AG09309 (cell line): Measurements from ENCODE around the gene AMN1.
"Not testable (repeated sequence)": the region's sequence is repeated elsewhere in the genome, so short reads cannot be mapped to it uniquely, and the experiment has no call there.

Experiments used
- DNase-seq: peaks from one replicate; pipeline ENCODE4 v3.0.0-alpha.2; 2010; ENCODE audit warnings: low read depth
- H3K4me3 ChIP-seq: 2 replicates; pipeline ENCODE4 v1.5.1; 2011; ENCODE audit warnings: mild to moderate bottlenecking, low read depth, low read length, moderate library complexity; ENCODE audit not compliant: control insufficient read depth
- TF ChIP-seq, protein P1 (sequence below): IDR thresholded peaks from 2 replicates; pipeline ENCODE4 v1.5.1; 2011; ENCODE audit warnings: mild to moderate bottlenecking, low read depth, low read length, inconsistent platforms; ENCODE audit not compliant: insufficient read depth, control insufficient read depth; ENCODE audit errors: missing control alignments

Gene AMN1

DNA sequence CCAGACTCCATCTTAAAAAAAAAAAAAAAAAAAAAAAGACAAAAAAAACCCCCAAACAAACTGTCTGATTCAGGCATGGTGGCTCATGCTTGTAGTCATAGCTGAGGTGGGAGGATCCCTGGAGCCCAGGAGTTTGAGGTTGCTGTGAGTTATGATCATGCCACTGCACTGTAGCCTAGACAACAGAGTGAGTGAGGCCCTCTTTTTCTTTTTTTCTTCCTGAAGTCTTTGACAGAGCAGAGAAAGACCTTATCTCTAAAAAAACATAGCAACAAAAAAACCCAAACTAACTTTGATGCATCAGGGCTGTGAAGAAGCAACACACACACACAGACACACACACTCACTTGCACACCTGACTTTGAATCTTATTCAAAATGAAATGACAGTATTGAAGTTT is 7.7 kb upstream of the AMN1 start:
- TF ChIP-seq, protein P1, sequence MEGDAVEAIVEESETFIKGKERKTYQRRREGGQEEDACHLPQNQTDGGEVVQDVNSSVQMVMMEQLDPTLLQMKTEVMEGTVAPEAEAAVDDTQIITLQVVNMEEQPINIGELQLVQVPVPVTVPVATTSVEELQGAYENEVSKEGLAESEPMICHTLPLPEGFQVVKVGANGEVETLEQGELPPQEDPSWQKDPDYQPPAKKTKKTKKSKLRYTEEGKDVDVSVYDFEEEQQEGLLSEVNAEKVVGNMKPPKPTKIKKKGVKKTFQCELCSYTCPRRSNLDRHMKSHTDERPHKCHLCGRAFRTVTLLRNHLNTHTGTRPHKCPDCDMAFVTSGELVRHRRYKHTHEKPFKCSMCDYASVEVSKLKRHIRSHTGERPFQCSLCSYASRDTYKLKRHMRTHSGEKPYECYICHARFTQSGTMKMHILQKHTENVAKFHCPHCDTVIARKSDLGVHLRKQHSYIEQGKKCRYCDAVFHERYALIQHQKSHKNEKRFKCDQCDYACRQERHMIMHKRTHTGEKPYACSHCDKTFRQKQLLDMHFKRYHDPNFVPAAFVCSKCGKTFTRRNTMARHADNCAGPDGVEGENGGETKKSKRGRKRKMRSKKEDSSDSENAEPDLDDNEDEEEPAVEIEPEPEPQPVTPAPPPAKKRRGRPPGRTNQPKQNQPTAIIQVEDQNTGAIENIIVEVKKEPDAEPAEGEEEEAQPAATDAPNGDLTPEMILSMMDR = no peak
- peak; percentile 68 for DNase-seq
- H3K4me3 ChIP-seq = no peak overlapping the region

DNA sequence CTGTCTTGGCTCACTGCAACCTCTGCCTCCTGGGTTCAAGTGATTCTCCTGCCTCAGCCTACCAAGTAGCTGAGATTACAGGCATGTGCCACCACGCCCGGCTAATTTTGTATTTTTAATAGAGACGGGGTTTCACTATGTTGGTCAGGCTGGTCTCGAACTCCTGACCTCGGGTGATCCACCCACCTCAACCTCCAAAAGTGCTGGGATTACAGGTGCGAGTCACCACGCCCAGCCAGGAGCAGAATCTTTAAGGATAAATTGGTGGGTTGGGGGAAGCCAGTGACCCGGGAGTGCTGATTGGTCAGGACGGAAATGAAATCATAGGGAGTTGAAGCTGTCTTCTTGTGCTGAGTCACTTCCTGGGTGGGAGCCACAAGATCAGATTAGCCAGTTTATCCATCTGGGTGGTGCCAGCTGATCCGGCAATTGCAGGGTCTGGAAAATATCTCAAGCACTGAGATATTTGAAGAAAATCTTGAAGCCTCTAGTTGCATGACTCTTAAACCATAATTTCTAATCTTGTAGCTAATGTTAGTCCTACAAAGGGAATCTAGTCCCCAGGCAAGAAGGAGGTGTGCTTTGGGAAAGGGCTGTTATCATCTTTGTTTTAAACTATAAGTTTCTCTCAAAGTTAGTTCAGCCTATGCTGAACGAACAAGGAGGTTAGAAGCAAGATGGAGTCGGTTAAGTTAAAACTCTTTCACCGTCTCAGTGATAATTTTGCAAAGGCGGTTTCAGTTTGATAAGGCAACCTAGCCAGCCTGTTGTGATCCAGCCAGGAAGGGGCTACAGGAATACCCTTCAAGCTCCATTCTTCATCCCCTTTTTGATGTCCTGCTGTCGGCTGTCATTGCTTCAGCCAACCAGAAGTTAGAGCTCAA is 5.0 kb upstream of the AMN1 start:
- not testable (repeated sequence) for H3K4me3 ChIP-seq, DNase-seq

DNA sequence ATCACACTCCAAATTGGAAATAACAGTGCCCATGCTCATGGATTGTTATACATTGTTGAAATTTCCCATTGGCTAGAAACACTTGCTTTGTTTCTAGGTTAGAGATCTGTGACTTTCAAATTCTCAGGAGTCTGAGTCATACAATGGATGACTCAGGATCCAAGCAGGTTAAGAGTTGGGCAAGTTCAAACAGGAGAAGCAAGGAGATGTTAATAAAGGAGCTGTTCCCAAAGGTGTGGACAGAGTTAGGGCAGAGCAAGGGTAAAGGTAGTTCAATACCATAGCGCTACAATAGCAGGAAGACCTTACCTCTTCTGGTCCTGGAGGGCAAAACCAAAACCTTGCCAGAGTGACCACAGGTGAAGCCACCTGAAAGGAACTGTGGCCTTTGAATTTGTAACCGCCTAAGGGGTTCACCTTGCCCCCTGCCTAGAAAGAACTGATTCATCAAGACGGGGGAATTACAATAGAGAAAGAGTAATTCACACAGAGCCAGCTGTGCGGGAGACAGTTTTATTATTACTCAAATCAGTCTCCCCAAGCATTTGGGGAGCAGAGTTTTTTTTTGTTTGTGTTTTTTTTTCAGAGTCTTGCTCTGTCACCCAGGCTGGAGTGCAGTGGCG is 4.2 kb upstream of the AMN1 start:
- TF ChIP-seq, protein P1 = no peak
- no peak overlapping the region for H3K4me3 ChIP-seq
- peak; percentile 29 for DNase-seq

DNA sequence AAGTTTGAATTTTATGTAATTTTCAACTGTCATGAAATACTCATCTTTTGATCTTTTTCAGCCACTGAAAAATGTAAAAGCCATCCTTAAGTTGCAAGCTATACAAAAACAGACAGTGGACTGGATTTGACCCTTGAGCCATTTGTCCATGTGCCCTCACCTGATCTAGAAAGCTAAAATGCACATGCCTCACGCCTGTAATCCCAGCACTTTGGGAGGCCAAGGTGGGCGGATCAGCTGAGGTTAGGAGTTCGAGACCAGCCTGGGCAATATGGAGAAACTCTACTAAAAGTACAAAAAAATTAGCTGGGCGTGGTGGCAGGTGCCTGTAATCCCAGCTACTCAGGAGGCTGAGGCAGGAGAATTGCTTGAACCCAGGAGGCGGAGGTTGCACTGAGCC is 2.4 kb upstream of the AMN1 start:
- DNase-seq, H3K4me3 ChIP-seq: not testable (repeated sequence)

DNA sequence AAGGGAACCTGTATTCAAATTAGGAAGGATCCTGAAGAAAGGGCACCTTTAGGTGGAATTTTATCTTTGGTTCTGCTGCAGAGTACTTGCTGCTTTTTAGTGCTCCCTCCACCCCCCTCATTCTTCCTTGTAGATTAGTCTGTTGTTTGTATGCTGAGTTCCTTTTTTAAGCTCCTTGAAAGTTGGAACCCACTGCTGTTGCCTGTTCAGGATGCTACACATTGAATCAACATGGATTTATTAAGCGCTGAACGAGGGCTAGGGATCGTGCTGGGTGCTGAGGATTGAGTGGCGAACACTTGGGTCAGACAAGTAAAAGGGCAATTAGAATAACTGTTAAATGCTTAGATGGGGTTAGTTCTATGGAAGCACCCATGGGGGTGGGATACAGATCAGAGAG is 884 bp upstream of the AMN1 start:
- peak overlapping the region; percentile 62 for H3K4me3 ChIP-seq
- DNase-seq = no peak
- TF ChIP-seq, protein P1 = no peak

DNA sequence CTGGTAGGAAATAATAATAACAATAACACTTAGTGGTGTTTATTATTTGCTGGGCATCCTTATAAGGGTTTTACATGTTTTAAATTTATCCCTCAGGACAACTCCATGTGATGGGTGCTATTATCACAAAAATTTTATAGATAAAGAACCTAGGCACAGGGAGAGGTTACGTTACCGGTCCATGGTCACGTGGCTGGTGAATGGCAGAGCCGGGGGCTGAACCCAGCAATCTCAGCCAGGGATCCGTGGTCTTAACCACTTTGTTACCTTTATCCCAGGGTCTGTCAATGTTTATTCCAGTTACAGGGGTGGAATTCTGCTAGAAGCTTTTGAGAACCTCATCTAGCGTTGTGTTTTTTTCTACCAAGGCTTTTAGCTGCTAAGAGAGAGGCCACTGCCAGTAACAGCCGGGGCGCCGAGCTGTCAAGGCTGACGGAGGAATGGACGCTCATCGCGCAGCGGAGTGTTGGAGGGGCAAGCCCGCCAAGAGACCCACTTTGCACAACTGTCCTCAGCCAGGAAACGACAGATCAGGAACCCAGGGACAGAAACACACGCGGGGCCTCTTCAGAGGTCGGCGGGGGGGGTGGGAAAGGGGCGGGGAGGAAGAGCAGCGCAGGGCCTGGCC is 418 bp downstream of the AMN1 start:
- H3K4me3 ChIP-seq = peak overlapping the region; percentile 62
- DNase-seq = no peak
- TF ChIP-seq, protein P1 = no peak

DNA sequence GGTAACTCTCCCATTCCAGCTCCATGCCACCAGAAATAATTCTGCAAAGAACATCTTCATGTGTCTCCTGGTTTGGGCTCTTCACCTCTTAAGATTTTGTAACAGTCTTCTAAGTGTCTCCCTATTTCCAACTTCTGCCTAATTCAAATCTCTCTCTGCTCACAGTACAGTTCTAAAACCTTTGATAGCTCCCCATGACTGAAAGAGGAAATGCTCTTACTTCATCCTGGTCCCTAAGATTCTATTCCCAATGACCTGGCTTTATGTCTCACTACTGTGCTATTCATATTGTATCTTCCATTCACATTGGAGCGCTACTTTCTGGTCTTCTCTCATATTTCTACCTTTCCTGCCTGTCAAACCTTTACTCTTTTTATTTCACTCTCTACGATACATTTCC is 1.6 kb downstream of the AMN1 start:
- TF ChIP-seq, protein P1 = no peak
- no peak for DNase-seq
- H3K4me3 ChIP-seq = no peak overlapping the region
